ENCODE measurements around the gene CAMSAP2.

DNA sequence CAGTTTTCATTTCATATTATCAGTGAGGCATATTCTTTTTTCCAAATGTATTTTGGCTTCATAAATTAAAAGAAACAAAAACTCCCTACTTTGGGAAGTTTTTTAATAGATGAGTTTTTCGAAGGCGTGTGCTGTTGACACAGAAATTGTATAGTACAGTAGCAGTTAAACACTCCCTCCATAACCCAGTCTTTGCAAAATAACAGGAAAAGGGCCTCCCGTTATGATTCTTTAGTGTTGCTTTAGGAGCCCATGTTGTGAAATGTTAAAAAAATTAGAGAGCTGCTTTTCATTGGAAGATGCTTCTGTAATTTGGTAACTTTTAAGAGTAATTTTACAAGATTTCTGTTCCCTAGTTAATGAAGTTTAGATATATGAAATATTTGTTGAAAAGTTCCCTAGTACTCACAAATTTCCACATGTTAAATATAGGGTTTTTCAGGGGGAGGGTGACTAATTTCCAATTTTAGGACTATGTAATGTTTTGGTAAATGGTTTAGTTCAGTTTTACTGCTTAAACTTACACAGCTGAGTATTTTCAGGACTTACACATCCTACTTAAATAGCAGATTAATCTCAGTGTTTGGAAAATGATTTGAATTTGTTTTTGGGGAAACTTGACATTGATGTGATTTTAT is 2.0 kb downstream of the CAMSAP2 start:
- TF ChIP-seq CTCF (optimal IDR thresholded peaks at IDR 0.05 in 1 of 3, IDR thresholded peaks at IDR 0.05 in 1 of 3, conservative IDR thresholded peaks at IDR 0.05 in 1 of 3; ENCODE audit: extremely low read depth in 1 of 3, insufficient read depth in 2 of 3, low read length in 3 of 3) (no peak), EZH2 (IDR thresholded peaks at IDR 0.05; ENCODE audit: low read length) (no peak)

Data from keratinocyte (primary cell).